ENCODE data around the gene MBD3.
A peak's percentile ranks its signal among the peaks of the same experiment; 100 is the strongest.
"Not testable (repeated sequence)": the region's sequence is repeated elsewhere in the genome, so short reads cannot be mapped to it uniquely, and the experiment has no call there.

Gene MBD3

GRCh38 chr19:1592755-1593500 lies at the start of gene MBD3:
Gene MBD3 (minus strand): TSS chr19:1592865. CDS start chr19:1592631, 234 bp downstream.
- DNase-seq = peak; percentile 98

GRCh38 chr19:1640893-1641448 lies 48.3 kb upstream of the MBD3 start:
- not testable (repeated sequence) for DNase-seq

DNA sequence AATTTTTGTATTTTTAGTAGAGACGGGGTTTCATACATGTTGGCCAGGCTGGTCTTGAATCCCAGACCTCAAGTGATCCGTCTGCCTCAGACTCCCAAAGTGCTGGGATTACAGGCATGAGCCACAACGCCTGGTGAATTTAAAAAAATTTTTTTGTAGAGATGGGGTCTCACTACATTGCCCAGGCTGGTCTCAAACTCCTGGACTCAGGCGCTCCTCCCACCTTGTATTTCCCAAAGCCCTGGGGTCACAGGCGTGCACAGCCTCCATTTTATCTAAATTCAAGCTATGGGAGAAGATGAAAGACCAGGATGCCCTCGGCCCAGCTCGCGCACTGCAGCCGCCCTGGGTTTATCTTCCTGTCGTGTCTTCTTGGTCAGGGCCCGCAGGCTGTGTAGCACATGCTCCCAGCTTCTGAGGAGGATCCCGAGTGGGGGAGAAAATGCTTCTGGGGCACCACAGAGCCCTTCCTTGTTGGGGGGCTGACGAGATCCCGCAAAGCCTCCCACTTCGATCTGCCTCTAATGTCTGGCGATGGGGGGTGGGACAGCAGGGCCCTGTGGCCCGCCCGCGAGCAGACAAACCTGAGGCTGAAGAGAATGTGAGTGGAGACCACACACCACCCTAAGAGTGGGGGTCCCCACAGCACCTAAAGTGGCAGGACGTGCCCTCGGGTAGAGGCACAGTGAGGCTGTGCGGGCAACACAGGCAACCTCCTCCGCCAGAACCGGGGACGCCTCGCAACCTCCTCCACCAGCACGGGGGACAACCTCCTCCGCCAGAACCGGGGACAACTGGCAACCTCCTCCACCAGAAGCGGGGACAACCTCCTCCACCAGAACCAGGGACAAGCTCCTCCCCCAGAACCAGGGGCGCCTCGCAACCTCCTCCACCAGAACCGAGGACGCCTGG lies 43.9 kb upstream of the MBD3 start:
- no peak for DNase-seq

GRCh38 chr19:1634938-1635243 lies 42.2 kb upstream of the MBD3 start:
- no peak for DNase-seq

DNA sequence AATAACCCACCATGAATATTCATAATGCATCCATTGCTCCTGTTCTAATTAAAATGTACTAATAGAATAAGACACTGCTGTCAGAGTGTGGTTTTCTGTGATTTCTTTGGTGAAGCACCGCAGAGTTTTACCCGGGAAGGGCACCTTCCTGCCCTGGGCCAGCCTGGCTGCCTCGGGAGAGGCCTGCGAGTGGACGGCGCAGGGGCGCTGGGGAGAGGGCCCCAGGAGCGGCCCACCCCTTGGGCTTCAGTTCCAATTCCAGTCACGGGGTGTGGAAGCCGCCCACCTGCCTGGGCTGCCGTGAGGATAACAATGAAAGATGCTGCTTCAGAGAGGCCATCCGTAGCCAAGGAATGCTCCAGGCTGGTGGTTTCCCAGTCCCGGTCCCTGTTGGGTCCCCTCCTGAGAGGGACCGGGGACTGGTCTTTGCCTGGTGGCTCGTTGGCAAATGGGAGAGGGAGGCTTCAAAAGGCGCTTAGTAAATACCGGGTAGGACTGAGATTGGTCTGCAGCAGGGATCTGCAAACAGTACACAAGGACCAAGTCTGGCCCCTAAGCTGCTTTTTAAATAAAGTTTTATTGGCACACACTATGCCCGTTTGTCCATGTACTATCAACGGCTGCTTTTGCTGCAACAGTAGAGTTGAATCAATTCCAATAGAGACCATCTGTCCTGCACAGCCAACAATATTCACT lies 41.7 kb upstream of the MBD3 start:
- no peak for DNase-seq

- no peak for DNase-seq
Measured at GRCh38 chr19:1633269-1633826, 40.7 kb upstream of the MBD3 start.

DNA sequence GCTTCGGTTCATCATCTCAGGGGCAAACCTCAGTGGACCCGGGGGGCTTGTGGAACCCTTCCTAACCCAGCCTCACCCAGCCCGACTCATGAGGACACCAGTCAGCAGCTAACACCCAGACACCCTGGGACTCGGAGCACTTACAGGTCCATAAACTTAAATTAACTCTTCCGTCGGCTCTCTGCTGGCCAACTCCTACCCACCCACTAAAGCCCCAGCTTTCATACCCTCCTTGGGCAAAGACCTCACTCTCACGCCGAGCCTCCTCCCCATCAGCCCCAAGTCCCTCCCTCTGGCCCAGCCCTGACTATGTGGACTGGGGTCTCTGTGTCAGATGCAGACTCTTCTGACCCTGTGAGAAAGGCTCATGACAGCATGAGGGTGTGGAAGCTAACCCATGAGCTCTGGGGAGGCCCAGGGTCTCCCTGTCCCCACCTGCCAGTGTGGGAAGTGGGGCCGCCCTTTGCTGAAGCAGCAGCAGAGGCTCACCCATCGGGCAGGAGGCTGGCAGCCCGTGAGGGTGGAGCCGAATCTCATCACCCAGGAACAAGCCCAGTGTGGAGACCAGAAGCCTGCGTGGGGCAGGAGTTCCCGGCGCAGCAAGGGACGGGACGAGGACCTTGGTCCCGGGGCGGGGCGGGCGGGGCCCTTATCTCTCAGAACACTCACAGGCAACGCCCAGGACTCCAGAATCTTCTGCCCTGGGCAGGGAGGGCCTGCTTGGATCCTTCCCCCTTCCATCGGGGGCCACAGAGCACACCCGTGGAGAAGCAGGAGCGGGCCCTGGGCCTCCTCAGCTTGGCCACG lies 40.0 kb upstream of the MBD3 start:
- DNase-seq = no peak

DNA sequence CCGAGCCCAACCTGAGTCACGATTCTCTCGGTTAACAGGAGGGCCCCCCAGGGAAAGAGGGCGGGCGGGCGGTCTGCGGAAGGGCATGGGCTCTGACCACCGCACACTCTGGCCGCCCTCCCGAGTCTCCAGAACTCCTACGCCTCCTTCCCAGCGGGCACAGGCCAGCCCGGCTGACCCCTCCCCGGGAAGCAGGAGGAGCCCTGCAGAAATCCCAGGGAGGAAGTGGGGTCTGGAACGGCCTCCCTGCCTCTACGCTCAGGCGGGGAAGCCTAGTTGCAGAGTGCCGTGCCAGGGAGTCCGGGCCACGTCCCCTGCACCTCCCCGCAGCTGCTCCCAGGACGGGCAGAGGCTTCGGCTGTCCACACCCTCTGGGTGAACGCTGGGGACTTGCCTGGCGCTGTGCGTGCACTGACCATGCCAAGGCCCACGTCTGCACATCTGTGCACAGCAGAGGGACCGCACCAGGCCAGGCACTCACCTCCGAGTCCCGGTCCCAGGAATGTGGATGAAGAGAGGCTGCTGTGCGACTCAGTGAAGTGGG lies 39.0 kb upstream of the MBD3 start:
- no peak for DNase-seq

- no peak for DNase-seq
Measured at GRCh38 chr19:1630811-1631210, 38.1 kb upstream of the MBD3 start.

GRCh38 chr19:1630012-1630411 lies 37.3 kb upstream of the MBD3 start:
- no peak for DNase-seq

GRCh38 chr19:1629256-1629808 lies 36.7 kb upstream of the MBD3 start:
- DNase-seq = no peak

GRCh38 chr19:1627194-1627593 lies 34.5 kb upstream of the MBD3 start:
- DNase-seq = no peak

GRCh38 chr19:1626417-1627010 lies 33.8 kb upstream of the MBD3 start:
- no peak for DNase-seq

DNA sequence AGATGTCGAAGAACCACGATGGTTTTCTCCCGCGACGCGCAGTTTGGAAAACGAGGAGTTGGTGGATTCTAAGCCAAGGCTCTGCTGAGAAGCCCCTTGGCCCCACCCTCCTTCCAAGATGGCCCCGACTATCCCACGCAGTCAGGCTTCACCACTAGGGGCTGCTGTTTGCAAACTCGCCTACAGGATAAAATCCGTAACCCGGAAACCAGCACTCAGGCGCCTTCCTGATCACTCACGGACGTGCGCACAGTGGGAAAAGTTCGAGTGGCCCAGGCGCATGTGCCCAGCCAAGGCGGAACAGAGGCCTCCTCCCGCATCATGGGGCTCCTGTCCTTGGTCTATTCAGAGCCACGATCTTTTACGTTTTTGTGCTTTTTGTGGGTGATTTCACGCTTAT lies 31.8 kb upstream of the MBD3 start:
- peak; percentile 57 for DNase-seq

- no peak for DNase-seq
Measured at GRCh38 chr19:1622541-1622940, 29.9 kb upstream of the MBD3 start.

GRCh38 chr19:1622007-1622406 lies 29.3 kb upstream of the MBD3 start:
- DNase-seq = no peak

DNA sequence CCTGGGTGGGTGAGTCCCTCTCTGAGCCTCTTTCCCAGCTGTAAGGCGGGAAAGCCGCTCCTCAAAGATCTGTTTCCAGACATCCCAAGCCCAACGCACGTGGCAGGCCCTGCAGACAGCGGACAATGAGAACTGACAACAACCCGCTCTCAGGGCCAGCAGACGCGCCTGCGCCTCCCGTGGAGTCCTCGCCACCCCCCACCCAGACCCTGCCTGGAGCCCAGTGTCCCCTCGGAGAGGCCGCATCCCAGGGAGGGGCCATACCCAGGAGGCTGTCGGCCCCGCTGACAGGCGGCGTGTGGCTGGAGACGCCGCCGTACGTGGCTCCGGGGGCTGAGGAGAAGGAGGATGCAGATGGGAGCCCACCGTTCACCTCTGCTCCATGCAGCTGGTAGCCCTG lies 28.9 kb upstream of the MBD3 start:
- DNase-seq = no peak

DNA sequence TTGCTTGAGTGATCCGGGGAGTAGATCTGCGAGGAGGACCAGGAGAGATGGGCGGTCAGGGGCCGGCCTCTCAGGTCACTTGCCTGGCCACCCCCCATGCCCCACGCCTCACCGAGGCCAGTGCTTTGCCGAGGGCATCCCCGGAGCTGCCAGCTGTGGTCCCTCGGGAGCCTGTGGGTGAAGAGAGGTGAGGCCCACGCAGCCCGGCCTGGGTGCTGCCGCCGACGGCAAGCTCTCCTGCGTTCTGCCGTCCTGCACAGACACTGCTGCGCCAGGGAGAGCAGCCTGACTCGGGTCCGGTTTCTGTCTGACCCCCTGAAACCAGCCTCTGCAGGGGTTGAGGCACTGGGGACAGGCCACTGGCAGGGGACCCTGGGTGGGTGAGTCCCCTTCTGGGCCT lies 28.4 kb upstream of the MBD3 start:
- no peak for DNase-seq

DNA sequence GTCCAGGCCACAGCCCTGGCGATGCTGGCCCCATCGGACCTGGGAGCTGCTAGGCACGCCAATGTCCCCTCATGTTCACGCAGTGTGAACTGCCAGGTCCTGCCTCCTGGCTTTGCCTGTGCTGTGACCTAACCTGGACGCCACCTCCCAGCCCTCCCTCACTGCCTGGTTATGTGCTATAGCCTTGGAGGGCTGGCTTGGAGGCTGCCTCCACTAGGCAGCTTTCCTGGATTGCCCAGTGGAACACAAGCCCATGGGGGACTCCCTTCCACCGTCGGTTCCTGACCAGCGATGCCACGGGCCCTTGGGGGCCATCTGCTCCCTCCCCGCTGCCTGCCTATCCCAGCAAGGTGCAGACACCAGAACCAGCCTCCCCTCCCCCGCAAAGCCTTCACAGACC lies 27.8 kb upstream of the MBD3 start:
- no peak for DNase-seq

GRCh38 chr19:1619703-1620102 lies 27.0 kb upstream of the MBD3 start:
- DNase-seq = no peak

- DNase-seq = no peak
Measured at GRCh38 chr19:1619094-1619439, 26.4 kb upstream of the MBD3 start.

Data from NCI-H69 (cell line).